Skeletal muscle tissue (tissue), 4 donors: Measurements from ENCODE around the gene FBLIM1. TPM values are rescaled to one million over a fixed set of nuclear protein-coding genes. Genes with fewer than 3 reads are reported as not detected.

Experiments
- H3K27ac ChIP-seq: one replicate; pipeline ENCODE4 v1.7.0; 2013; ENCODE audit warnings: mild to moderate bottlenecking, low read depth, low read length, inconsistent platforms
- H3K27me3 ChIP-seq, 3 donors: one replicate each; pipeline ENCODE4 v1.7.0; 2013; ENCODE audit warnings: low read length in 3 of 3; ENCODE audit not compliant: control insufficient read depth in 3 of 3, insufficient read depth in 3 of 3
- H3K36me3 ChIP-seq, 3 donors: one replicate each; pipeline ENCODE4 v1.7.0; 2013; ENCODE audit warnings: low read length in 3 of 3; ENCODE audit not compliant: control insufficient read depth in 3 of 3, insufficient read depth in 3 of 3
- H3K4me1 ChIP-seq, 3 donors: one replicate each; pipeline ENCODE4 v1.7.0; 2013; ENCODE audit warnings: low read length in 3 of 3, mild to moderate bottlenecking in 3 of 3; ENCODE audit not compliant: control insufficient read depth in 3 of 3, insufficient read depth in 3 of 3
- H3K4me3 ChIP-seq, 3 donors: one replicate each; pipeline ENCODE4 v1.7.0; 2013; ENCODE audit warnings: low read length in 3 of 3
- H3K9ac ChIP-seq, 3 donors: one replicate each; pipeline ENCODE4 v1.7.0; 2013; ENCODE audit warnings: low read length in 3 of 3, mild to moderate bottlenecking in 3 of 3, moderate library complexity in 2 of 3, low read depth in 1 of 3
- H3K9me3 ChIP-seq, 3 donors: one replicate each; pipeline ENCODE4 v1.7.0; 2013; ENCODE audit warnings: low read length in 3 of 3; ENCODE audit not compliant: control insufficient read depth in 3 of 3
- total RNA-seq: library from RNA; depleted of rRNA; stranded (reverse); fragments of >200 nt; gene quantifications from one replicate; pipeline ENCODE4 v1.2.3, GENCODE V29; 2014
- donor health status: Osteomylitis.

The FBLIM1 gene, protein sequence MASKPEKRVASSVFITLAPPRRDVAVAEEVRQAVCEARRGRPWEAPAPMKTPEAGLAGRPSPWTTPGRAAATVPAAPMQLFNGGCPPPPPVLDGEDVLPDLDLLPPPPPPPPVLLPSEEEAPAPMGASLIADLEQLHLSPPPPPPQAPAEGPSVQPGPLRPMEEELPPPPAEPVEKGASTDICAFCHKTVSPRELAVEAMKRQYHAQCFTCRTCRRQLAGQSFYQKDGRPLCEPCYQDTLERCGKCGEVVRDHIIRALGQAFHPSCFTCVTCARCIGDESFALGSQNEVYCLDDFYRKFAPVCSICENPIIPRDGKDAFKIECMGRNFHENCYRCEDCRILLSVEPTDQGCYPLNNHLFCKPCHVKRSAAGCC
- total RNA-seq = 7.3 TPM

DNA sequence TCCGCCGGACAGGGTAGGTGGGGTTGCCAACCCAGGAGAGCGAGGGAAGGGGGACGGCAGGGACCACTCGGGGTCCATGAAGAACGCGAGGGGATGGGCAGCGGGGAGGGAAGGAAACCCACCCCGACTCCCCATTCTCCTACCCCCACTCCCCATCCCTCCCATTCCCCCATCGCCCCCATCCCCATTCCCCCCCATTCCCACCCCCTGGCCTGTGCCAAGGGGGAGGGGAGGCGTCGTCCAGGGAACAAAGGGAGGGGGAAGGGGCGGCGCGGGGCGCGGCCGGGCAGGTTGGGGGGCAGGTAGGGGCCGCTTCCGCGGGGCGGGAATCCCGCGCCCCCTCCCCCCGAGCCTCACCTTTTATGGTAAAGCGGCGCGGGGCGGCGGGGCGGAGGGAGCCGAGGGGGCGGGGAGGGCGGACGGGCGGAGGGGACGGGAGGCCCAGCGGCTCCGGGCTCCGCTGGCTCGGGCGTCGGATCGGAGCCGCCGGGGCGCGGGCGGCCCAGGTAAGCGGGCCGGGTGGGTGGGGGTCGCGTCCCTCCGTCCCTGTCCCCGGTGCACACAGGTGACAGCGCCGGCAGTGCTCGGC is at the start of gene FBLIM1:
Gene FBLIM1 (plus strand): TSS at position 453 of the 589 bp plus-strand sequence. CDS start 6,189 bp downstream, outside the sequence.
- Histone ChIP-seq H3K9ac (peak within 1 kb of the TSS; percentile 38 to 68 (median 43)), H3K4me3 (peak within 1 kb of the TSS; percentile 43 to 49 (median 46)), H3K27ac (peak within 1 kb of the TSS; percentile 12), H3K9me3 (no peaks in the 10 kb centered on the region), H3K27me3 (peaks cover 0 to 35% (median 21%) of the 10 kb centered on the region in 3 donors), H3K36me3 (no peaks in the 10 kb centered on the region), H3K4me1 (peaks cover 19 to 26% (median 20%) of the 10 kb centered on the region in 3 donors)

DNA sequence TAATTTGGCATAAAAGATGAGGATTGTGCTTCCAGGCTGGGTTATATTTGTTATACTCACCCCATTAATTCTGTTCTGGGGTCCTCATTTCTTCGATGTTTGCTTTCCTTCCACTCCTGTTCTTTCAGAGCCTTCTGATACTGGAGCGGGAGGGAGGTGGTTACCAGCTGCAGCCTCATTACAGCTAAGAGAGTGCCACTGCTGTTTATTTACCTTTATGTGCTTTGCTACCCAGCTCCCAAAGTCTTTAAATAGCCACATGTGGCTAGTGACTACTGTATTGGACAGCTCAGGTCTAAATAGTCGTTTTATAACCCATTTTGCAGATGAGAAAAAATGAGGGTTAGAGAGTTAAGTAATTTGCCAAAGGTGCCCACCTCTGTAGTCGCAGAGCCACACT is 49.4 kb upstream of the FBLIM1 start:
- peak overlapping the region; percentile 87 for H3K27ac ChIP-seq

DNA sequence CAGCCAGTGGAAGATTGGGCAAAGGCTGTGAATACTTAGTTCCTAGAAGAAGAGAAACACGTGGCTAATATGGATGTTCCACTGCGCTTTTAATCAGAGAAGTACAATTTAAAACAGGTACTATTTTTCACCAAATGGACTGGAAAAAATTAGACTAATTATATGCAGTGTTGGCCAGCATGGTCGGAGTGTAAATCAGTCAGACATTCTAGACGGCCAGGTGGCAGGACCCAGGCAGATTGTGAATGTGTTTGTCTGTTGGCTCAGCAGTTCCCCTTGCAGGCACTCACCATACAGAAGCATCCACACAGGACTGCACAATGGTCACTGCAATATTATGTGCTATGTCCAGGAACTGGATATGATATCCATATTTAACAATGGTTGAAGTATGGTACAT is 46.4 kb upstream of the FBLIM1 start:
- no peak overlapping the region for H3K9ac ChIP-seq

More for the DNA sequence above, 49.4 kb upstream of the FBLIM1 start:
- no peaks in the 10 kb centered on the region for H3K27me3 ChIP-seq
- H3K9me3 ChIP-seq = no peaks in the 10 kb centered on the region
- H3K9ac ChIP-seq = peak overlapping the region in 1 of 3 donors; percentile 54
- H3K36me3 ChIP-seq = peaks cover 0 to 6% (median 0%) of the 10 kb centered on the region in 3 donors
- H3K4me1 ChIP-seq = peaks cover 45 to 73% (median 52%) of the 10 kb centered on the region in 3 donors
- no peak overlapping the region for H3K4me3 ChIP-seq

DNA sequence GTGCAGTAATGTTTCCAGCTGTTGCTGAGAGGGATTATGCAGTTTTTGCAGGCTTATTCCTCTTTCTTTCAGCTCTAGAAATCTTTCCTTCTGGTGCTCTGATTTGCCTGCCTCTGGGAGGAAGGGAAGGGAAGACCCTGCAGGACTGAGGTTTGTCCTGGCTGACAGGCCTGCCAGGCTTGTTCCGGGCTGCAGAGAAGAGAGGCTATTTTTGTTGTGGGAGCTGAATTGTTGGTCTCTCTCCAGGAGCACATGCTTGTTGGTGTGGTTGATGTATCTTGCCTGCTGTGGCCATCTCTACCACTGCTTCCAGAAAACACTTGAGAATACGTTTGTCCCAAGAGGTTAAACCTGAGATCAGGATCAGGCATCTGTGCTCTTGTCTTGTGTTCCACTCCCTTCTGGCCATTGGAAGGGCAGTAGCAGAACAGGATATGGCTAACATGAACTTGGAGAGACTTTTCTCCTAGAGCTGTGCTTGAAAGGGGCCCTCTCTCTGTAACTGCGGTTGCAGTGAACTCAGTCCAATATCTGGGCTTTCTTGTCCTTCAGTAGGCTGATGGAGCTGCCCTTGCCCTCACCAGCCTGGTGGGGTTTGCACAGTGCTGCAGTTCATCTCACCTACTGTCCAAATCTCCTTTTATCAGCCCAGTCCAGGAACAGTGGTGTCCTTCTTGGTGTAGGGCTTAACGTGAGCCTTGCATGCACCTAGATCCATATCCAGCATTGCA is 44.0 kb upstream of the FBLIM1 start:
- no peaks in the 10 kb centered on the region for H3K27me3 ChIP-seq
- H3K9ac ChIP-seq = peak overlapping the region; percentile 24 to 75 (median 58)
- H3K27ac ChIP-seq = peak overlapping the region; percentile 91
- H3K4me1 ChIP-seq = peaks cover 56 to 74% (median 58%) of the 10 kb centered on the region in 3 donors
- H3K4me3 ChIP-seq = peak overlapping the region; percentile 9 to 48 (median 13)
- H3K36me3 ChIP-seq = peaks cover 21 to 29% (median 22%) of the 10 kb centered on the region in 3 donors
- H3K9me3 ChIP-seq = no peaks in the 10 kb centered on the region

More for the DNA sequence above, 46.4 kb upstream of the FBLIM1 start:
- H3K4me3 ChIP-seq = no peak overlapping the region
- peak overlapping the region; percentile 65 for H3K27ac ChIP-seq
- H3K9me3 ChIP-seq = no peaks in the 10 kb centered on the region
- H3K27me3 ChIP-seq = no peaks in the 10 kb centered on the region
- peaks cover 51 to 77% (median 57%) of the 10 kb centered on the region in 3 donors for H3K4me1 ChIP-seq
- peaks cover 9 to 11% (median 9%) of the 10 kb centered on the region in 3 donors for H3K36me3 ChIP-seq

DNA sequence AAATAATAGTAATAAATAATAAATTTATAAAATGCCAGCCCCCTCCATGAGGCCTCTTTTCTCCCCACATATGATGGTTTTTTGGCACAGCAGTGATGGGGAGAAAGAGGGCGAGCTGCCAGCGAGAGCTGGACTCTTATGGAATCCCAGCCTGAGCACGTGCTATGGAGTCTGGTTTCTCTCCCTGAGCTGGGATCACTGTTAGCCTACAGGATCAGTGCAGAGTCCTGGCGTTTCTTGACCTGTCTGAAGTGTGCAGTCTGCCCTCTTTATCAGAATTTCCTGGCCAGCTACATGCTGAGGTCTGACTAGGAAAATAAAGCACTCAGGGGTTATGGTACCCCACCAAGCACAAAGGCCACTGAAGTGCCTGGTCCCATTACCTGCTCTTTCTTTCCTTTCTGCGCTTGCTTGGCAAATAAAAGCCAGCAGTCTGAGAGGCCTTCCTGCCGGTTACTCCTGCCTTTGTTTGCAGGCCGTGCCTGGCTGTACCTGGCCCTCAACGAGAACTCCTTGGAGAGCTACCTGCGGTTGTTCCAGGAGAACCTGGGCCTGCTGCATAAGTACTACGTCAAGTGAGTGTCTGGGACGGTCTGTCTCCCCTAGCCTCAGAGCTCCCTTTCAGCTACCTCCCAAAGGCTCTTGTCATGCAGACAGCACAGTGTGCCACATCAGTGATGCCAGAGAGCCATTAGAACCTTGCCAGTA is 41.0 kb upstream of the FBLIM1 start:
- Histone ChIP-seq H3K36me3 (peaks cover 44 to 48% (median 45%) of the 10 kb centered on the region in 3 donors), H3K27me3 (no peaks in the 10 kb centered on the region), H3K4me3 (peak overlapping the region in 2 of 3 donors; percentile 43 to 58), H3K27ac (peak overlapping the region; percentile 90), H3K9ac (peak overlapping the region; percentile 57 to 87 (median 60)), H3K4me1 (peaks cover 52 to 83% (median 80%) of the 10 kb centered on the region in 3 donors), H3K9me3 (no peaks in the 10 kb centered on the region)

DNA sequence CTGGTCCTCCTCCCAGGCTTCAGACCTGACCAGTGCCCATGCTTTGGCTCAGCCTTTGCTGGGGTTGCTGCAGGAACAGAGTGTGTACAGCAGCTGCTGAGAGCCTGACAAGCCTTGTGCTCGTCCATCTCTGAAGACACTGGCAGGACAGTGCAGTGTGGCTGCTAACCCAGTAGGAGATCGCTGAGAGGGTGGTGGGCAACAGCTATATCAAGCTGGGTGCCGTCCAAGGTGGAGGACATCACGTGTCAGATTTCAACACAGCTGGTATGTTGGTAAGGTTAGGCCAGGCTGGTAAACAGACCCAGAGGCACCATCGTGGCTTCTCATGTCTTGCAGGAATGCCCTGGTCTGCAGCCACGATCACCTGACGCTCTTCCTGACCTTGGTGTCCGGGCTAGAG is 40.4 kb upstream of the FBLIM1 start:
- Histone ChIP-seq H3K4me1 (peaks cover 56 to 84% (median 83%) of the 10 kb centered on the region in 3 donors), H3K27me3 (no peaks in the 10 kb centered on the region), H3K9ac (peak overlapping the region; percentile 57 to 87 (median 60)), H3K4me3 (peak overlapping the region in 2 of 3 donors; percentile 43 to 58), H3K9me3 (no peaks in the 10 kb centered on the region), H3K27ac (peak overlapping the region; percentile 90), H3K36me3 (peaks cover 45 to 54% (median 52%) of the 10 kb centered on the region in 3 donors)

DNA sequence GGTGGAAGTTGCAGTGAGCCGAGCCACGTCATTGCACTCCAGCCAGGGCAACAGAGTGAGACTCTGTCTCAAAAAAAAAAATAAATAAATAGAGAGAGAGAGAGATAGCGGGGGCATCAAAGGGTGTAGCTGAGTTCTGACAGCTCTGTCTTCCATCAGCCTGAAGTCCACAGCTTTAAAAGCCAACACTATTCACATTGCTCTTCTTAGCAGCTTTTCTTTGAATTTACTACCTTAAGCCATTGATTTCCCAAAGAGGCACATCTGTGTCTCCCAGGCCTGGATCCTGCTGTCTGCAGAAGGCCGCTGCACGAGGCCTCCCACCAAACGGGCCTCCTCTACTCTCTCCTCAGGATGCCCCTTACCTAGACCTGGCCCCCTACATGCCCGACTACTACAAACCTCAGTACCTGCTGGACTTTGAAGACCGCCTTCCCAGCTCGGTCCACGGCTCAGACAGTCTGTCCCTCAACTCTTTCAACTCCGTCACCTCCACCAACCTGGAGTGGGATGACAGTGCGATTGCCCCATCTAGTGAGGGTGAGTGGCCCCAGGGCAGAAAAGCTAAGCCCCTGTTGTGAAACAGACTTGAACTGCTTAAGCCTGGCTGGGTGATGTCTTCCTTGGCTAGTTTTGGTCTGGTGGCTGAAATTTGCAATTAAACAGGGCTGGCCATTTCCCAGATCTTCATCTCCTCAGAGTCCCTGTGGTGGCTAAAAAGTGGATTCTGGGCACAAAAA is 39.0 kb upstream of the FBLIM1 start:
- H3K27me3 ChIP-seq = no peaks in the 10 kb centered on the region
- no peaks in the 10 kb centered on the region for H3K9me3 ChIP-seq
- peak overlapping the region; percentile 80 for H3K27ac ChIP-seq
- H3K4me3 ChIP-seq = no peak overlapping the region
- peaks cover 45 to 56% (median 54%) of the 10 kb centered on the region in 3 donors for H3K36me3 ChIP-seq
- H3K9ac ChIP-seq = peak overlapping the region in 1 of 3 donors; percentile 50
- peaks cover 48 to 79% (median 76%) of the 10 kb centered on the region in 3 donors for H3K4me1 ChIP-seq

DNA sequence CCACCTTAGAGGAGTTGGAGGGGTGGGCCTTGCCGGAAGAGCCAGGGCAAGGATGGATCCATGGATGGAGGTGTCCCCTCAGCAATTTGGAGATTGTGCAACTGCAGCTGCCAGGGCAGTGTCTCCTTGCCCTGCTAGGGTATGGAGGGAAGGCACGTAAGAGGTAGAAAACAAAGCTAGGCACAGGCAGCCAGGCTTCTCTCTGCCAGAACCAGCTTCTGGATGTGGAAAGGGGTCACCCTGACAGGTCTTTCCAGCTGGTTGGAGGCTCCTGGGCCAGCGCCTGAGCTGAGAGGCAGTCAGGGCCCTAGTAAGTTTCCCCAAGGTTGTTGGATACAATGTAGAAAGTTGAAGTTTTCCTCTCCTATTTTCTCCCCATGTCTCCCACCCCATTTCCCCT is 37.7 kb upstream of the FBLIM1 start:
- Histone ChIP-seq H3K27me3 (no peaks in the 10 kb centered on the region), H3K27ac (peak overlapping the region; percentile 43), H3K9me3 (no peaks in the 10 kb centered on the region), H3K9ac (peak overlapping the region in 1 of 3 donors; percentile 50), H3K4me3 (no peak overlapping the region), H3K36me3 (peaks cover 55 to 67% (median 63%) of the 10 kb centered on the region in 3 donors), H3K4me1 (peaks cover 37 to 66% (median 63%) of the 10 kb centered on the region in 3 donors)
